Measurements from ENCODE around the gene NUP210L. TPM values are rescaled to one million over a fixed set of nuclear protein-coding genes. Genes with fewer than 3 reads are reported as not detected.

NUP210L gene
- total and polyA plus RNA-seq, 4 donors, result 0.08 TPM; not detected in 3

GRCh38 chr1:154193821-154194220 lies 38.9 kb upstream of the NUP210L start:
- no peak for TF ChIP-seq EGR1 (IDR thresholded peaks at IDR 0.05; ENCODE audit: low read depth in 2 of 2)
- no peak for TF ChIP-seq FOXA2 (IDR thresholded peaks at IDR 0.05)
- TF ChIP-seq HNF4G (IDR thresholded peaks at IDR 0.05), result no peak
- TF ChIP-seq RAD21 (IDR thresholded peaks at IDR 0.05), result no peak
- no peak for TF ChIP-seq RXRA (IDR thresholded peaks at IDR 0.05)
- TF ChIP-seq, protein P1, sequence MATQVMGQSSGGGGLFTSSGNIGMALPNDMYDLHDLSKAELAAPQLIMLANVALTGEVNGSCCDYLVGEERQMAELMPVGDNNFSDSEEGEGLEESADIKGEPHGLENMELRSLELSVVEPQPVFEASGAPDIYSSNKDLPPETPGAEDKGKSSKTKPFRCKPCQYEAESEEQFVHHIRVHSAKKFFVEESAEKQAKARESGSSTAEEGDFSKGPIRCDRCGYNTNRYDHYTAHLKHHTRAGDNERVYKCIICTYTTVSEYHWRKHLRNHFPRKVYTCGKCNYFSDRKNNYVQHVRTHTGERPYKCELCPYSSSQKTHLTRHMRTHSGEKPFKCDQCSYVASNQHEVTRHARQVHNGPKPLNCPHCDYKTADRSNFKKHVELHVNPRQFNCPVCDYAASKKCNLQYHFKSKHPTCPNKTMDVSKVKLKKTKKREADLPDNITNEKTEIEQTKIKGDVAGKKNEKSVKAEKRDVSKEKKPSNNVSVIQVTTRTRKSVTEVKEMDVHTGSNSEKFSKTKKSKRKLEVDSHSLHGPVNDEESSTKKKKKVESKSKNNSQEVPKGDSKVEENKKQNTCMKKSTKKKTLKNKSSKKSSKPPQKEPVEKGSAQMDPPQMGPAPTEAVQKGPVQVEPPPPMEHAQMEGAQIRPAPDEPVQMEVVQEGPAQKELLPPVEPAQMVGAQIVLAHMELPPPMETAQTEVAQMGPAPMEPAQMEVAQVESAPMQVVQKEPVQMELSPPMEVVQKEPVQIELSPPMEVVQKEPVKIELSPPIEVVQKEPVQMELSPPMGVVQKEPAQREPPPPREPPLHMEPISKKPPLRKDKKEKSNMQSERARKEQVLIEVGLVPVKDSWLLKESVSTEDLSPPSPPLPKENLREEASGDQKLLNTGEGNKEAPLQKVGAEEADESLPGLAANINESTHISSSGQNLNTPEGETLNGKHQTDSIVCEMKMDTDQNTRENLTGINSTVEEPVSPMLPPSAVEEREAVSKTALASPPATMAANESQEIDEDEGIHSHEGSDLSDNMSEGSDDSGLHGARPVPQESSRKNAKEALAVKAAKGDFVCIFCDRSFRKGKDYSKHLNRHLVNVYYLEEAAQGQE (IDR thresholded peaks at IDR 0.05), result no peak
- TF ChIP-seq ZBTB33 (IDR thresholded peaks at IDR 0.05), result no peak
- TF ChIP-seq YY1 (IDR thresholded peaks at IDR 0.05), result no peak
- no peak for TF ChIP-seq TAF1 (conservative IDR thresholded peaks at IDR 0.05)
- TF ChIP-seq NR2F2 (IDR thresholded peaks at IDR 0.05), result no peak
- no peak for TF ChIP-seq JUND (IDR thresholded peaks at IDR 0.05)
- TF ChIP-seq, protein P2, sequence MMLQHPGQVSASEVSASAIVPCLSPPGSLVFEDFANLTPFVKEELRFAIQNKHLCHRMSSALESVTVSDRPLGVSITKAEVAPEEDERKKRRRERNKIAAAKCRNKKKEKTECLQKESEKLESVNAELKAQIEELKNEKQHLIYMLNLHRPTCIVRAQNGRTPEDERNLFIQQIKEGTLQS (IDR thresholded peaks at IDR 0.05), result no peak
- 50% methylated on average over 8 of the region's 8 CpGs for WGBS
- Histone ChIP-seq H3K4me3 (ENCODE audit: low read depth in 1 of 3, low read length in 3 of 3) (no peak overlapping the region), H3K27me3 (ENCODE audit: control insufficient read depth in 4 of 4, insufficient read depth in 4 of 4, low read length in 3 of 4) (no peaks in the 10 kb centered on the region), H3K9ac (ENCODE audit: low read depth in 1 of 2, low read length in 2 of 2) (no peak overlapping the region), H3K27ac (ENCODE audit: low read depth in 1 of 2, low read length in 2 of 2) (no peak overlapping the region), H3K4me1 (ENCODE audit: control insufficient read depth in 4 of 4, insufficient read depth in 4 of 4, low read length in 3 of 4) (no peaks in the 10 kb centered on the region), H3K36me3 (ENCODE audit: control insufficient read depth in 4 of 4, insufficient read depth in 3 of 4, low read depth in 1 of 4, low read length in 3 of 4) (no peaks in the 10 kb centered on the region), H3K9me3 (ENCODE audit: control insufficient read depth in 4 of 4, low read length in 3 of 4) (no peaks in the 10 kb centered on the region)
- no peak for DNase-seq (ENCODE audit: low spot score)

GRCh38 chr1:154192476-154192875 lies 37.6 kb upstream of the NUP210L start:
- Histone ChIP-seq H3K9ac (ENCODE audit: low read depth in 1 of 2, low read length in 2 of 2) (no peak overlapping the region), H3K4me3 (ENCODE audit: low read depth in 1 of 3, low read length in 3 of 3) (no peak overlapping the region), H3K4me1 (ENCODE audit: control insufficient read depth in 4 of 4, insufficient read depth in 4 of 4, low read length in 3 of 4) (no peaks in the 10 kb centered on the region), H3K27me3 (ENCODE audit: control insufficient read depth in 4 of 4, insufficient read depth in 4 of 4, low read length in 3 of 4) (no peaks in the 10 kb centered on the region), H3K36me3 (ENCODE audit: control insufficient read depth in 4 of 4, insufficient read depth in 3 of 4, low read depth in 1 of 4, low read length in 3 of 4) (no peaks in the 10 kb centered on the region), H3K9me3 (ENCODE audit: control insufficient read depth in 4 of 4, low read length in 3 of 4) (no peaks in the 10 kb centered on the region), H3K27ac (ENCODE audit: low read depth in 1 of 2, low read length in 2 of 2) (no peak overlapping the region)
- DNase-seq (ENCODE audit: low spot score), result no peak
- TF ChIP-seq HNF4G (IDR thresholded peaks at IDR 0.05) (no peak), FOXA2 (IDR thresholded peaks at IDR 0.05) (no peak), HNF4A (conservative IDR thresholded peaks at IDR 0.05) (no peak), RAD21 (IDR thresholded peaks at IDR 0.05) (no peak), EGR1 (IDR thresholded peaks at IDR 0.05; ENCODE audit: low read depth in 2 of 2) (no peak), TAF1 (conservative IDR thresholded peaks at IDR 0.05) (no peak), RXRA (IDR thresholded peaks at IDR 0.05) (no peak), NR2F2 (IDR thresholded peaks at IDR 0.05) (no peak), FOXA1 (IDR thresholded peaks at IDR 0.05) (no peak), ZBTB33 (IDR thresholded peaks at IDR 0.05) (no peak), YY1 (IDR thresholded peaks at IDR 0.05) (no peak)
- TF ChIP-seq, protein P1 (IDR thresholded peaks at IDR 0.05), result no peak
- WGBS, result 53% methylated on average over 3 of the region's 3 CpGs

Data from liver (tissue), 9 donors.